H9 (cell line): ENCODE data around the gene MUC5AC. TPM values are rescaled to one million over a fixed set of nuclear protein-coding genes. Genes with fewer than 3 reads are reported as not detected.
A peak's percentile ranks its signal among the peaks of the same experiment; 100 is the strongest.

Experiments
- DNase-seq: peaks from one replicate; pipeline ENCODE4 v3.0.0-alpha.2; 2017
- H2AFZ ChIP-seq: one replicate; pipeline ENCODE4 v1.6.1; 2013; ENCODE audit warnings: mild to moderate bottlenecking, low read length, control low read depth, moderate library complexity
- H2AK5ac ChIP-seq: 2 replicates; pipeline ENCODE4 v1.6.1; 2013; ENCODE audit warnings: low read length, control low read depth, mixed read lengths; ENCODE audit not compliant: insufficient read length
- H2BK120ac ChIP-seq: one replicate; pipeline ENCODE4 v1.6.1; 2013; ENCODE audit warnings: low read depth, mild to moderate bottlenecking, low read length, control low read depth, inconsistent platforms; ENCODE audit not compliant: poor library complexity, severe bottlenecking
- H2BK12ac ChIP-seq: 2 replicates; pipeline ENCODE4 v1.6.1; 2013; ENCODE audit warnings: low read length, control low read depth, mixed read lengths, low read depth; ENCODE audit not compliant: insufficient read length
- H2BK15ac ChIP-seq: 2 replicates; pipeline ENCODE4 v1.6.1; 2013; ENCODE audit warnings: low read depth, low read length, control low read depth
- H2BK20ac ChIP-seq: one replicate; pipeline ENCODE4 v1.6.1; 2013; ENCODE audit warnings: low read depth, mild to moderate bottlenecking, low read length, control low read depth, inconsistent platforms; ENCODE audit not compliant: poor library complexity, severe bottlenecking
- H2BK5ac ChIP-seq: 2 replicates; pipeline ENCODE4 v1.6.1; 2013; ENCODE audit warnings: low read length, control low read depth, mixed read lengths; ENCODE audit not compliant: insufficient read length
- H3K14ac ChIP-seq: 2 replicates; pipeline ENCODE4 v1.6.1; 2013; ENCODE audit warnings: low read length, control low read depth; ENCODE audit not compliant: insufficient read depth
- H3K18ac ChIP-seq: 2 replicates; pipeline ENCODE4 v1.6.1; 2013; ENCODE audit warnings: low read depth, mild to moderate bottlenecking, mixed read lengths, low read length, control low read depth; ENCODE audit not compliant: insufficient read length
- H3K23ac ChIP-seq: 2 replicates; pipeline ENCODE4 v1.6.1; 2013; ENCODE audit warnings: low read length, control low read depth, mixed read lengths, low read depth; ENCODE audit not compliant: insufficient read length
- H3K23me2 ChIP-seq: 2 replicates; pipeline ENCODE4 v1.6.1; 2013; ENCODE audit warnings: low read depth, mild to moderate bottlenecking, mixed read lengths, low read length, control low read depth; ENCODE audit not compliant: insufficient read length, poor library complexity, severe bottlenecking
- H3K27ac ChIP-seq: 2 replicates; pipeline ENCODE4 v1.5.1; 2013; ENCODE audit warnings: low read length, control low read depth, mixed read lengths, low read depth; ENCODE audit not compliant: insufficient read length
- H3K27me3 ChIP-seq: 2 replicates; pipeline ENCODE4 v1.6.1; 2013; ENCODE audit warnings: low read length, control low read depth, inconsistent platforms; ENCODE audit not compliant: insufficient read depth
- H3K4ac ChIP-seq: 2 replicates; pipeline ENCODE4 v1.6.1; 2013; ENCODE audit warnings: low read depth, mild to moderate bottlenecking, control low read depth, inconsistent platforms, low read length, moderate library complexity
- H3K4me1 ChIP-seq: 2 replicates; pipeline ENCODE4 v1.6.1; 2013; ENCODE audit warnings: low read length, control low read depth, inconsistent platforms; ENCODE audit not compliant: insufficient read depth
- H3K4me2 ChIP-seq: 2 replicates; pipeline ENCODE4 v1.6.1; 2013; ENCODE audit warnings: low read length, control low read depth, mixed read lengths; ENCODE audit not compliant: insufficient read length, insufficient read depth
- H3K56ac ChIP-seq: 2 replicates; pipeline ENCODE4 v1.6.1; 2013; ENCODE audit warnings: low read depth, mild to moderate bottlenecking, mixed read lengths, low read length, control low read depth; ENCODE audit not compliant: insufficient read length
- H3K79me1 ChIP-seq: 2 replicates; pipeline ENCODE4 v1.6.1; 2013; ENCODE audit warnings: low read depth, mild to moderate bottlenecking, moderate library complexity, low read length, control low read depth, inconsistent platforms; ENCODE audit not compliant: insufficient read depth, poor library complexity, severe bottlenecking
- H3K79me2 ChIP-seq: 2 replicates; pipeline ENCODE4 v1.6.1; 2013; ENCODE audit warnings: low read length, control low read depth, inconsistent platforms; ENCODE audit not compliant: insufficient read depth
- H3K9ac ChIP-seq: 2 replicates; pipeline ENCODE4 v1.6.1; 2013; ENCODE audit warnings: low read length, control low read depth, mixed read lengths; ENCODE audit not compliant: insufficient read length; ENCODE audit errors: extremely low read depth
- H3K9me3 ChIP-seq: one replicate; pipeline ENCODE4 v1.6.1; 2013; ENCODE audit warnings: low read depth, low read length, inconsistent platforms; ENCODE audit not compliant: control insufficient read depth
- H3T11ph ChIP-seq: one replicate; pipeline ENCODE4 v1.6.1; 2013; ENCODE audit warnings: mild to moderate bottlenecking, low read length, control low read depth, inconsistent platforms
- H4K20me1 ChIP-seq: one replicate; pipeline ENCODE4 v1.6.1; 2013; ENCODE audit not compliant: control insufficient read depth, insufficient read length, insufficient read depth
- H4K5ac ChIP-seq: 2 replicates; pipeline ENCODE4 v1.6.1; 2013; ENCODE audit warnings: low read depth, mild to moderate bottlenecking, mixed read lengths, low read length, control low read depth; ENCODE audit not compliant: insufficient read length
- H4K8ac ChIP-seq: replicated peaks from 2 replicates; pipeline ENCODE4 v1.6.1; 2013; ENCODE audit warnings: low read length, control low read depth, mixed read lengths, low read depth; ENCODE audit not compliant: insufficient read length
- H4K91ac ChIP-seq: 2 replicates; pipeline ENCODE4 v1.6.1; 2013; ENCODE audit warnings: low read depth, mild to moderate bottlenecking, moderate library complexity, mixed read lengths, low read length, control low read depth; ENCODE audit not compliant: insufficient read length
- H3K27ac Mint-ChIP-seq, 3 experiments: 2 replicates in 2 of 3; 3 replicates in 1 of 3; pipeline ENCODE4 v1.8.0; 2020 to 2021; ENCODE audit warnings: mixed read lengths in 3 of 3, mild to moderate bottlenecking in 1 of 3, moderate library complexity in 1 of 3
- H3K27me3 Mint-ChIP-seq: 2 replicates; pipeline ENCODE4 v1.8.0; 2021; ENCODE audit warnings: low read depth, mild to moderate bottlenecking, moderate library complexity, mixed read lengths
- H3K36me3 Mint-ChIP-seq, 3 experiments: 2 replicates in 2 of 3; 3 replicates in 1 of 3; pipeline ENCODE4 v1.8.0; 2020 to 2021; ENCODE audit warnings: low read depth in 3 of 3, mixed read lengths in 3 of 3; ENCODE audit not compliant: insufficient read depth in 1 of 3
- H3K4me1 Mint-ChIP-seq, 2 experiments: 2 replicates each; pipeline ENCODE4 v1.8.0; 2020; ENCODE audit warnings: mixed read lengths in 2 of 2
- H3K4me3 Mint-ChIP-seq, 2 experiments: 2 replicates in 1 of 2; 3 replicates in 1 of 2; pipeline ENCODE4 v1.8.0; 2020 to 2021; ENCODE audit warnings: mild to moderate bottlenecking in 2 of 2, mixed read lengths in 2 of 2, moderate library complexity in 1 of 2
- H3K9me3 Mint-ChIP-seq, 2 experiments: 2 replicates in 1 of 2; 3 replicates in 1 of 2; pipeline ENCODE4 v1.8.0; 2020; ENCODE audit warnings: mild to moderate bottlenecking in 2 of 2, mixed read lengths in 2 of 2, moderate library complexity in 1 of 2
- CTCF ChIP-seq: fragments of 200-600 bp; sonication (generic); conservative IDR thresholded peaks from 3 replicates; pipeline ENCODE4 v1.8.0; 2021; ENCODE audit warnings: antibody characterized with exemption, mild to moderate bottlenecking
- WGBS: extraction: QIAGEN DNeasy Blood & Tissue Kit; methylation state at CpG from one replicate; pipeline ENCODE4 v1.1.7; 2013; ENCODE audit warnings: missing lambda C conversion rate, low lambda C conversion rate, mixed read lengths; ENCODE audit not compliant: insufficient read length; ENCODE audit errors: extremely low coverage; 5-methylcytosine and 5-hydroxymethylcytosine counted together
- total RNA-seq: library from RNA; stranded (reverse); gene quantifications from 2 replicates; pipeline ENCODE4 v1.2.1, GENCODE V29; 2021

MUC5AC gene
- total RNA-seq, 1 experiment from 2014 or later = not detected

GRCh38 chr11:1207401-1208143 is 49.8 kb downstream of the MUC5AC start:
- Histone ChIP-seq H2BK12ac (no peak overlapping the region), H4K20me1 (no peaks in the 10 kb centered on the region), H4K5ac (no peak overlapping the region), H2BK5ac (no peak overlapping the region), H2BK120ac (no peak overlapping the region), H3T11ph (no peak overlapping the region), H3K18ac (no peak overlapping the region), H2AK5ac (no peak overlapping the region), H2BK20ac (no peak overlapping the region), H2BK15ac (no peak overlapping the region), H3K9me3 (peaks cover 8% of the 10 kb centered on the region), H3K27me3 (no peaks in the 10 kb centered on the region), H3K4me1 (no peaks in the 10 kb centered on the region), H4K91ac (no peak overlapping the region), H3K4ac (no peak overlapping the region), H3K79me2 (no peaks in the 10 kb centered on the region), H3K27ac (no peak overlapping the region), H3K79me1 (no peaks in the 10 kb centered on the region), H3K56ac (no peak overlapping the region), H2AFZ (no peak overlapping the region), H3K23me2 (no peaks in the 10 kb centered on the region), H3K14ac (no peak overlapping the region; the same call in 1 of the 2 replicates), H3K4me2 (no peak overlapping the region), H3K9ac (no peak overlapping the region), H4K8ac (no peak overlapping the region), H3K23ac (no peak overlapping the region)
- no peak for TF ChIP-seq CTCF
- peak; percentile 24 for DNase-seq
- Mint-ChIP-seq H3K36me3 (peaks cover 0 to 3% (median 0%) of the 10 kb centered on the region in 3 experiments; a peak in 3 of 7 replicates), H3K4me3 (no peak overlapping the region), H3K27me3 (peaks cover 36% of the 10 kb centered on the region), H3K9me3 (peaks cover 32% of the 10 kb centered on the region in 2 experiments), H3K4me1 (no peaks in the 10 kb centered on the region), H3K27ac (no peak overlapping the region)
- no CpG with 5 or more reads among the region's 34 CpGs for WGBS
